ENCODE data around the gene ATG14. TPM values are rescaled to one million over a fixed set of nuclear protein-coding genes. Genes with fewer than 3 reads are reported as not detected.
"Not testable (repeated sequence)": the region's sequence is repeated elsewhere in the genome, so short reads cannot be mapped to it uniquely, and the experiment has no call there.

Gene ATG14
- total and polyA plus RNA-seq, 2 experiments from 2014 or later: 7.3 to 15.2 TPM

GRCh38 chr14:55423969-55424368 is 12.3 kb upstream of the ATG14 start:
- no peaks in the 10 kb centered on the region for H3K36me3 Mint-ChIP-seq (ENCODE audit: low read depth)
- H3K4me2 ChIP-seq: no peak overlapping the region
- H3F3A ChIP-seq (replicated peaks; ENCODE audit: low read depth): no peaks in the 10 kb centered on the region
- H3K4me3 ChIP-seq: no peak overlapping the region
- TF ChIP-seq JUNB (IDR thresholded peaks at IDR 0.05; ENCODE audit: unreplicated experiment): no peak
- TF ChIP-seq NANOG (IDR thresholded peaks at IDR 0.05; ENCODE audit: borderline replicate concordance): no peak
- TF ChIP-seq CTCF (conservative IDR thresholded peaks at IDR 0.05; ENCODE audit: low read depth in 2 of 2): no peak
- TF ChIP-seq ZNF331 (CRISPR knock-in tag; IDR thresholded peaks at IDR 0.05; ENCODE audit: low read depth): no peak
- no peak for TF ChIP-seq CREB1 (CRISPR knock-in tag; IDR thresholded peaks at IDR 0.05; ENCODE audit: low read depth)
- TF ChIP-seq POLR2AphosphoS5 (IDR thresholded peaks at IDR 0.05; ENCODE audit: low read depth): no peak
- no peak for TF ChIP-seq ZNF114 (CRISPR knock-in tag; IDR thresholded peaks at IDR 0.05)
- TF ChIP-seq EZH2 (IDR thresholded peaks at IDR 0.05; ENCODE audit: low read depth, unreplicated experiment): no peak
- H3K27ac ChIP-seq (ENCODE audit: low read depth): no peak overlapping the region
- H3K27ac Mint-ChIP-seq: no peak overlapping the region
- H4K20me1 ChIP-seq (replicated peaks; ENCODE audit: insufficient read depth): no peaks in the 10 kb centered on the region
- ATAC-seq (no peak), DNase-seq (ENCODE audit: low spot score) (no peak)
- no peaks in the 10 kb centered on the region for H3K9me2 ChIP-seq (ENCODE audit: insufficient read depth)
- no peaks in the 10 kb centered on the region for H3K4me1 ChIP-seq (ENCODE audit: insufficient read depth)
- no peaks in the 10 kb centered on the region for H3K79me2 ChIP-seq (replicated peaks; ENCODE audit: insufficient read depth)
- H3K27me3 ChIP-seq (ENCODE audit: insufficient read depth): no peaks in the 10 kb centered on the region
- no peak overlapping the region for H2AFZ ChIP-seq
- H3K27me3 Mint-ChIP-seq (ENCODE audit: insufficient read depth, low read depth, poor library complexity): no peaks in the 10 kb centered on the region
- H3K9me3 Mint-ChIP-seq: no peaks in the 10 kb centered on the region
- no peak overlapping the region for H3K4me3 Mint-ChIP-seq
- no peaks in the 10 kb centered on the region for H3K36me3 ChIP-seq (ENCODE audit: insufficient read depth)
- peaks cover 4% of the 10 kb centered on the region; the same call in 2 of the 3 replicates for H3K4me1 Mint-ChIP-seq

GRCh38 chr14:55422338-55422737 is 10.7 kb upstream of the ATG14 start:
- not testable (repeated sequence) for H3K9me3 Mint-ChIP-seq, H3K27ac Mint-ChIP-seq

GRCh38 chr14:55419663-55420062 is 8.0 kb upstream of the ATG14 start:
- H3K36me3 Mint-ChIP-seq (ENCODE audit: low read depth): no peaks in the 10 kb centered on the region
- no peak overlapping the region for H3K4me2 ChIP-seq
- H3K27ac ChIP-seq (ENCODE audit: low read depth): no peak overlapping the region
- no peaks in the 10 kb centered on the region for H3K4me1 Mint-ChIP-seq
- H2AFZ ChIP-seq: no peak overlapping the region
- no peaks in the 10 kb centered on the region for H3F3A ChIP-seq (replicated peaks; ENCODE audit: low read depth)
- H4K20me1 ChIP-seq (replicated peaks; ENCODE audit: insufficient read depth): no peaks in the 10 kb centered on the region
- no peaks in the 10 kb centered on the region for H3K4me1 ChIP-seq (ENCODE audit: insufficient read depth)
- no peak for ATAC-seq
- no peak overlapping the region for H3K27ac Mint-ChIP-seq
- H3K4me3 ChIP-seq: no peak overlapping the region
- H3K79me2 ChIP-seq (replicated peaks; ENCODE audit: insufficient read depth): no peaks in the 10 kb centered on the region
- H3K36me3 ChIP-seq (ENCODE audit: insufficient read depth): no peaks in the 10 kb centered on the region
- H3K9me2 ChIP-seq (ENCODE audit: insufficient read depth): no peaks in the 10 kb centered on the region
- H3K9me3 Mint-ChIP-seq: no peaks in the 10 kb centered on the region
- no peak for DNase-seq (ENCODE audit: low spot score)
- H3K27me3 Mint-ChIP-seq (ENCODE audit: insufficient read depth, low read depth, poor library complexity): no peaks in the 10 kb centered on the region
- no peak overlapping the region for H3K4me3 Mint-ChIP-seq
- H3K27me3 ChIP-seq (ENCODE audit: insufficient read depth): no peaks in the 10 kb centered on the region
- TF ChIP-seq ZNF462 (CRISPR knock-in tag; IDR thresholded peaks at IDR 0.05): no peak
- no peak for TF ChIP-seq EZH2phosphoT487 (IDR thresholded peaks at IDR 0.05; ENCODE audit: unreplicated experiment)

More at GRCh38 chr14:55422338-55422737, 10.7 kb upstream of the ATG14 start:
- not testable (repeated sequence) for H3K27ac ChIP-seq (ENCODE audit: low read depth); H3K9me2 ChIP-seq (ENCODE audit: insufficient read depth); H3K27me3 ChIP-seq (ENCODE audit: insufficient read depth); ATAC-seq; H3F3A ChIP-seq (replicated peaks; ENCODE audit: low read depth); H2AFZ ChIP-seq; H3K4me3 Mint-ChIP-seq; DNase-seq (ENCODE audit: low spot score); H3K79me2 ChIP-seq (replicated peaks; ENCODE audit: insufficient read depth); H3K36me3 ChIP-seq (ENCODE audit: insufficient read depth); H3K4me3 ChIP-seq; H4K20me1 ChIP-seq (replicated peaks; ENCODE audit: insufficient read depth); H3K4me2 ChIP-seq; H3K4me1 ChIP-seq (ENCODE audit: insufficient read depth); H3K4me1 Mint-ChIP-seq; H3K27me3 Mint-ChIP-seq (ENCODE audit: insufficient read depth, low read depth, poor library complexity); H3K36me3 Mint-ChIP-seq (ENCODE audit: low read depth)

Data from GM23338 (cell line).